NCI-H2227 treated with DMSO at 0.1 percent for 48 hours (cell line): ENCODE measurements around the gene GREM2.

Source experiments
- DNase-seq: peaks from one replicate; lab custom pipeline; 2025; lab: John Stamatoyannopoulos, UW

Gene GREM2

GRCh38 chr1:240610636-240611035 is 1.3 kb downstream of the GREM2 start:
- no peak for DNase-seq

GRCh38 chr1:240609527-240610060 is 2.4 kb downstream of the GREM2 start:
- DNase-seq = no peak

GRCh38 chr1:240608707-240609106 is 3.2 kb downstream of the GREM2 start:
- no peak for DNase-seq

GRCh38 chr1:240607006-240607405 is 4.9 kb downstream of the GREM2 start:
- DNase-seq = no peak

GRCh38 chr1:240602189-240602588 is 9.8 kb downstream of the GREM2 start:
- DNase-seq = no peak

- no peak for DNase-seq
These were observed 12.1 kb downstream of the GREM2 start for GRCh38 chr1:240599830-240600229.

GRCh38 chr1:240599299-240599698 is 12.7 kb downstream of the GREM2 start:
- DNase-seq = no peak

GRCh38 chr1:240598216-240599001 is 13.5 kb downstream of the GREM2 start:
- no peak for DNase-seq

GRCh38 chr1:240597153-240597745 is 14.7 kb downstream of the GREM2 start:
- no peak for DNase-seq

GRCh38 chr1:240595476-240595875 is 16.5 kb downstream of the GREM2 start:
- DNase-seq = no peak

- DNase-seq = no peak
These were observed 20.4 kb downstream of the GREM2 start for GRCh38 chr1:240591564-240591963.

GRCh38 chr1:240591078-240591477 is 20.9 kb downstream of the GREM2 start:
- DNase-seq = no peak

- no peak for DNase-seq
These were observed 22.3 kb downstream of the GREM2 start for GRCh38 chr1:240589585-240590110.

GRCh38 chr1:240586006-240586405 is 25.9 kb downstream of the GREM2 start:
- no peak for DNase-seq

GRCh38 chr1:240582953-240583352 is 29.0 kb downstream of the GREM2 start:
- DNase-seq = no peak

- DNase-seq = no peak
These were observed 32.4 kb downstream of the GREM2 start for GRCh38 chr1:240579511-240579910.

- no peak for DNase-seq
These were observed 34.9 kb downstream of the GREM2 start for GRCh38 chr1:240577095-240577494.

- DNase-seq = no peak
These were observed 35.8 kb downstream of the GREM2 start for GRCh38 chr1:240575981-240576662.

GRCh38 chr1:240572328-240572727 is 39.6 kb downstream of the GREM2 start:
- no peak for DNase-seq

GRCh38 chr1:240571782-240572181 is 40.2 kb downstream of the GREM2 start:
- DNase-seq = no peak

GRCh38 chr1:240567066-240567465 is 44.9 kb downstream of the GREM2 start:
- no peak for DNase-seq

GRCh38 chr1:240562779-240563178 is 49.2 kb downstream of the GREM2 start:
- DNase-seq = no peak
